GM21381 (cell line): ENCODE measurements around the gene ZNF157.

Experiments
- ATAC-seq: cut with Tn5 transposase; IDR thresholded peaks from one replicate; pipeline ENCODE4 v1.9.1; 2021; ENCODE audit warnings: mild to moderate bottlenecking, moderate library complexity; ENCODE audit not compliant: unreplicated experiment

ZNF157 gene

GRCh38 chrX:47446971-47447370 is 76.6 kb downstream of the ZNF157 start:
- ATAC-seq, result no peak

- no peak for ATAC-seq
Observed at GRCh38 chrX:47447607-47448006, 77.2 kb downstream of the ZNF157 start.

- ATAC-seq, result no peak
Observed at GRCh38 chrX:47448165-47448806, 77.9 kb downstream of the ZNF157 start.

- ATAC-seq, result no peak
Observed at GRCh38 chrX:47452112-47452511, 81.7 kb downstream of the ZNF157 start.

GRCh38 chrX:47456080-47456479 is 85.7 kb downstream of the ZNF157 start:
- ATAC-seq, result no peak

- no peak for ATAC-seq
Observed at GRCh38 chrX:47458528-47458927, 88.2 kb downstream of the ZNF157 start.

- ATAC-seq, result no peak
Observed at GRCh38 chrX:47460561-47460960, 90.2 kb downstream of the ZNF157 start.
